ENCODE measurements around the gene MSANTD3.
"Not testable (repeated sequence)": the region's sequence is repeated elsewhere in the genome, so short reads cannot be mapped to it uniquely, and the experiment has no call there.

Gene MSANTD3

GRCh38 chr9:100428871-100429654 lies 2.1 kb downstream of the MSANTD3 start:
- peak; percentile 100 for DNase-seq (ENCODE audit: low spot score)

GRCh38 chr9:100430286-100430940 lies 3.5 kb downstream of the MSANTD3 start:
- DNase-seq (ENCODE audit: low spot score) = no peak

GRCh38 chr9:100431886-100432285 lies 4.9 kb downstream of the MSANTD3 start:
- DNase-seq (ENCODE audit: low spot score) = no peak

GRCh38 chr9:100432736-100433135 lies 5.8 kb downstream of the MSANTD3 start:
- no peak for DNase-seq (ENCODE audit: low spot score)

- DNase-seq (ENCODE audit: low spot score) = no peak
Measured at GRCh38 chr9:100436571-100436970, 9.6 kb downstream of the MSANTD3 start.

DNA sequence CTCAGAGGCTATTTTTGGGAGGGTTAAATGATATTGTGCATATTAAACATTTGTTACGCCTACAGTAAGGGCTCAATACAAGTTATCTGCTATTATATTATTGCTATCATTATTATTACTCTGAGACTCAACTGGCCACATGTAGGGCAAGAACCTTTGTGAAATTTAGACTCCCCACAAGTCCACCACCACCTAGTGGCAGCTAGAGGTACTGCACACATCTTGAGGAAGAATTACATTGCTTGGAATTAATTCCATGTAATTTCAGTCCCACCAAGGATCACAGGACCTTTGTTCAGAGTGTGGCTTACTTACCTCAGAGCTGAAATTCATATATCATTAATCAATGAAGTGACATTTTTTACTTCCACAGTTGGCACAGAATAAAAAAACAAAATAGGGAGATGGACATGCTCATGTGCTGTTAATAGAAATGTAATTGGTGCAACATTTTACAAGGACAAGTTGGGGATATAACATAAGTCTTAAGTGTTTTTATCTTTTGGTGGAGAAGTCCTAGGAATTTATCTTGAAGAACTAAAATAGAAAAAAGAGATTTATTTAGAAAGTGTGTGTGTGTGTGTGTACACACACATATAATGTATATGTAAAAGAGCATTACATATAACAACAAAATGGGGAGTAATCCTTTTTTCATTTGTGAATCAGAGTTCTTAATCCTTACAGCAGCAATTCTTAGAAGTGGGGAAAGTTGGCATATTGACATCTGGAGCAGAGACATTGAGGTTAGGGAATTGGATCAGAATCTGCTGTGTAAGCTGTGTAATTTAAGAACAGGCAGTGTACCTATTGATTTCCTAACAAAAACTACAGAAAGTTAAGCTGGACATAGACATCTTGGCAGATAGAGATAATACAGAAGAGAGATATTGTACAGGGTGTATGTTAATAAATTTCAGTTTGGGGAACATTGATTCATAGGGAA lies 11.2 kb downstream of the MSANTD3 start:
- peak; percentile 71 for DNase-seq (ENCODE audit: low spot score)

DNA sequence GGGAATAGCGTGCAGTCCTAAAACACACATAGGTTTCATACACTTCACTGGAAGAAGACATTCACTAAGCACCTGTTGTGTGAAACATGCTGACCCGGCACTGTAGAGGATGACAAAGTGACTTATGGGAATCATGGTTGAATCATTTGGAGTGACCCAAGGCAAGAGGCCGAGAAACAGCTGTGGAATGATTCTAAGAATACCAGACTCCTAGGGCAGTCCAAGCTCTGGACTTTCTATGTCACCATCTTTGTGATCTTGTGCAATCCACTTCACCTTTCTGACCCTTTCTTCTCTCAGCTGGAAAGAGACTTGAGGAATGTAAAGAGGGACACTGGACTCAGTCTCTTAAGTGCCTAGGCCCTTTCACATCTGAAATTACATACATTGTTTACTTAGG lies 13.1 kb downstream of the MSANTD3 start:
- no peak for DNase-seq (ENCODE audit: low spot score)

GRCh38 chr9:100440487-100440886 lies 13.5 kb downstream of the MSANTD3 start:
- not testable (repeated sequence) for DNase-seq (ENCODE audit: low spot score)

DNA sequence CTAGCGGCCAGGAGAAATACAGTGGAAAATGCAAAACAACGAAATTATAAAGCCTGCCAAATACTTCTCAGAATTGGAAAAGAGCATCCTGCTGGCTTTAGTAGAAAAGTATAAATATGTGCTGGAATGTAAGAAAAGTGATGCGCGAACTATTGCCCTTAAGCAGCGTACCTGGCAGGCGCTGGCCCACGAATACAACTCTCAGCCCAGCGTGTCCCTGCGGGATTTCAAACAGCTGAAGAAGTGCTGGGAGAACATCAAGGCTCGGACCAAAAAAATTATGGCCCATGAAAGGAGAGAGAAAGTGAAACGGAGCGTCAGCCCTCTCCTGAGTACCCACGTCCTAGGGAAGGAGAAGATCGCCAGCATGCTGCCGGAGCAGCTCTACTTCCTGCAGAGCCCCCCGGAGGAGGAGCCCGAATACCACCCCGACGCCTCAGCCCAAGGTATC lies 15.0 kb downstream of the MSANTD3 start:
- no peak for DNase-seq (ENCODE audit: low spot score)

- DNase-seq (ENCODE audit: low spot score) = no peak
Measured at GRCh38 chr9:100443781-100444768, 17.1 kb downstream of the MSANTD3 start.

DNA sequence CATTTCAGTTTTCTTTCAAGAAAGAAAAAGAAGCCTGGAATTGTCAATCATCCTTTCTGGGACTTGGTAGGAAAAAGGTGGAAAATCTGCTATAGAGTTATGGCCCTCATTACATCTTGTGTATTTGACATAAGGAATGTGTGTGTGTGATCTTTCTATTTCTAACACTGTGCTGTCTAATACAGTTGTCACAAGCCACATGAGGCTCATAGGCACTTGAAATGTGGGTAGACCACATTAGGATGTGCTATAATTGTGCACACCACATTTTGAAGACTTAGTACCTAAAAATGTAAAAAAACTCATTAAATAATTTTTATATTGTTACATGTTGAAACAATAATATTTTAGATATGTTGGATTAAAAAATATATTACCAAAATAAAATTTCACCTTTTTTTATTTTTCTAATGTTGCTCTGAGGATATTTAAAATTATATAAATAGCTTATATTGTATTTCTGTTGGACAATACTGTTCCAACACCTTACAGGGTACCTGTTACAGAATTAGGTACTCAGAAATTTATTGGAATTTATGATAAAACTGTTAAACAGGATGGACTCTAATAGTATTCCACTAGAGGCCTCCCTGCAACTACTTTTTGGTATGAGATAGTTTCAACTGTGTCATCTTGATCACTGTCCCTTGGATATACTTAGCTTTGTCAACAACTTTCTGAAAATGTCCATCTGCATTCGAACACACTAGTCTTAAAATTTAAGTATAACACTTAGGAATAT lies 18.4 kb downstream of the MSANTD3 start:
- DNase-seq (ENCODE audit: low spot score) = no peak

DNA sequence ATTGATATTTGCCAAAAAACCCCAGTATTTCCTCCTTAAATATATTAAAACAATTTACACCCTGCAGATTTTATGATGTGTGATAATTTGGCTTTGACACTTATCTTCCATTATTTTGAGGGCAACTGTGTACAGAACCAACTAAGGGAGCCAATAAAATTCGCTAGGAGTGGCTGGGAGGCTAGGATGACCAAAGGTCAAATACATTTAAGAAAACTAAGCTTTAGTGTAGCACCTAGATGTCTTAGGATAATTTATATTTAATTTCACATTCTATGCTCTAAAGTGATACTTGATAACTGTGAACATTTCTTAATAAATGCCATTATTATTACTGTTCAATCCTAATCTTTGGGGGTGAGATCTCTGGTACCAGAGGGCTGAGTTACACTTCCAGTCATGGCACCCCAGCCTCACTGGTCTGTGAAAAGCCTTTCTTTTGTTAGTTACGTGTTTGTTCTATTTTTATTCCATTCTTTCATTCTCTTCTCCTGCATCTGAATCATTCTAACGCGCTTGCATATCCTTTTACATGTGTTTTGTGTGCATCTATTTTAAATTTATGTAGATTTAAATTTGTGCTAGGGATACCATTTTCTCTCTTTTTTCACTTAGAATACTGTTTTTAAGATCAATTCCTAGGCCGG lies 19.1 kb downstream of the MSANTD3 start:
- no peak for DNase-seq (ENCODE audit: low spot score)

GRCh38 chr9:100447041-100447440 lies 20.1 kb downstream of the MSANTD3 start:
- no peak for DNase-seq (ENCODE audit: low spot score)

DNA sequence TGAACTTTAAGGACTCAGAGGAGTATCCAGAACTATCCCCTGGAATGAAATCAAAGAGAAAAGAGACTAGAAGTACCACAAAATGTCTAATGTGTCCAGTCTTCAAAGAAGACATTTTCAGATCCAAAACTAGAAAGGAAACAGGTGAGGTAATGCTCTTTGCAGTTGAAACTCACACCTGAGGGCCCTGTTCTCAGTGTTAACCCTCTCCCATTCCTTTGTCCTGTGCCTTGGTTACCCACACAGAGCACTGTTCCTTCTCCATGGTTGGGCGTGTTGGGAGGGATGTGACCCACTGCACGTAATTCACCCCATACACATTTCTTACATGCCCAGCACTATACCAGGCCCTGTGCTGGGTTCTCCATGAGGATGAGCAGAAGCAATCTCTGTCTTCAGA lies 21.3 kb downstream of the MSANTD3 start:
- no peak for DNase-seq (ENCODE audit: low spot score)

DNA sequence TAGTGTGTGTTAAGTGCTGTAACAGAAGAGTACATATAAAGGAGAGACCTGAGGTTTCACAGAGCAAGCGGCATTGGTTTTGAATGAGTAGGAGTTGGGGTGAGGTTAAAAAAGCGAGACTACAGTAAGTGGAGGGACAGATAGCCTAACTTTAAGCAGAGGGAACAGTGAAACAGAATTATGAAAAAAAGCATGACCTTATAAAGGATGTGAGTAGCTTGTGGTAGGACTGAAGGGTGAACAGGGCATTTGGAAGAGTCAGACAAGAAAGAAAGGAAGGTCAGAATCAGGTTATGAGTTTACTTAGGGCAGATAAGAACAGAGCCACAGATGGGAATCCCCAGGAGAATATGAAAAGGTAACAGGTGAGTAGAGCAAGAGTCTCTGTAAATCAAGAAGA lies 22.5 kb downstream of the MSANTD3 start:
- no peak for DNase-seq (ENCODE audit: low spot score)

GRCh38 chr9:100452894-100453293 lies 26.0 kb downstream of the MSANTD3 start:
- no peak for DNase-seq (ENCODE audit: low spot score)

DNA sequence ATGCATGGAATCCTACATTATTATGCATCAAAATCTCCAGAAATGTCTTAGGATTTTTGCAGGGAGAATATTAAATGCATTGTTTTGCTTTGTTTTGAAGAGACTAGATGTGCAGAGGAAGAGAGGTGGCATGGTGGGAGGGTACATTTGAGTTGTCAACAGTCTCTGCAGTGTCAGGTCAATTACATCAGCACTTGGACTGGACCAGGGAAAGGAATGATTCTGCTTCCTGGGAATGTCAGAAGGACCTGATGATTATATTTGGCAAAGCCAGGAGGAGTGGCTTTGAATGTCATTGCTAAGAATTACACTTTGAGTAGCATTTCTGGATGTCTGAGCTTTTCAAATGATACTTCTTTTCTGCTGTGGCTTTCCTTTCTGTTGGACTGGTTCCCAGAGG lies 28.5 kb downstream of the MSANTD3 start:
- no peak for DNase-seq (ENCODE audit: low spot score)

- no peak for DNase-seq (ENCODE audit: low spot score)
Measured at GRCh38 chr9:100457517-100457916, 30.6 kb downstream of the MSANTD3 start.

- no peak for DNase-seq (ENCODE audit: low spot score)
Measured at GRCh38 chr9:100459963-100460362, 33.0 kb downstream of the MSANTD3 start.

GRCh38 chr9:100465274-100465673 lies 38.3 kb downstream of the MSANTD3 start:
- no peak for DNase-seq (ENCODE audit: low spot score)
